GM10266 (cell line): ENCODE measurements around the gene PDE5A.

ENCODE experiments used
- DNase-seq: peaks from one replicate; pipeline ENCODE4 v3.0.0; 2012; ENCODE audit errors: extremely low spot score
- TF ChIP-seq, protein P1 (sequence below): IDR thresholded peaks from 2 replicates; pipeline ENCODE4 v1.5.1; 2012; ENCODE audit warnings: mild to moderate bottlenecking, low read depth; ENCODE audit not compliant: control insufficient read depth, insufficient read depth; ENCODE audit errors: missing control alignments

PDE5A gene

DNA sequence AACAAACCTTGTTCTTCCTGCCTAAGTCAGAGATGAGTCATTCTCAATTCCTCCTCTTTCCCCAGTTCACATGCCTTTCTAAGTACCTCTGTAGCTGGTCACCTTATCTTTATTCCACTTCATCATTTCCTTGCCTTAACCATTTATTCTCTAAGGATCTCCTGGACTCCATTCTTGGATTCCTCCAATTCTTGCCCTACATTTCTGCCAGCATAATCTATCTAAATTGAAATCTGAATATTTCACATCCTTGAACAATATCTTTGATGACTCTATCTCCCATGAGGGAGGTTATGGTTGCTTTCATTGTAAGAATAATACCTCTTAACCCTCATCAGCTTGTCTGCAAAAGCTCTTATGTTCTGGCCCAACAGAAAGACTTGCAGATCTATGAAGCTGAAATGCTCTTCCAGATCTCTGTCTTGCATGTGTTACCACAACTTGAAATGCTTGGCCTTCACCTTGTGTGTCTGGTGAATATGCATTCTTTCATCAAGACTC is 28.6 kb upstream of the PDE5A start:
- TF ChIP-seq, protein P1, sequence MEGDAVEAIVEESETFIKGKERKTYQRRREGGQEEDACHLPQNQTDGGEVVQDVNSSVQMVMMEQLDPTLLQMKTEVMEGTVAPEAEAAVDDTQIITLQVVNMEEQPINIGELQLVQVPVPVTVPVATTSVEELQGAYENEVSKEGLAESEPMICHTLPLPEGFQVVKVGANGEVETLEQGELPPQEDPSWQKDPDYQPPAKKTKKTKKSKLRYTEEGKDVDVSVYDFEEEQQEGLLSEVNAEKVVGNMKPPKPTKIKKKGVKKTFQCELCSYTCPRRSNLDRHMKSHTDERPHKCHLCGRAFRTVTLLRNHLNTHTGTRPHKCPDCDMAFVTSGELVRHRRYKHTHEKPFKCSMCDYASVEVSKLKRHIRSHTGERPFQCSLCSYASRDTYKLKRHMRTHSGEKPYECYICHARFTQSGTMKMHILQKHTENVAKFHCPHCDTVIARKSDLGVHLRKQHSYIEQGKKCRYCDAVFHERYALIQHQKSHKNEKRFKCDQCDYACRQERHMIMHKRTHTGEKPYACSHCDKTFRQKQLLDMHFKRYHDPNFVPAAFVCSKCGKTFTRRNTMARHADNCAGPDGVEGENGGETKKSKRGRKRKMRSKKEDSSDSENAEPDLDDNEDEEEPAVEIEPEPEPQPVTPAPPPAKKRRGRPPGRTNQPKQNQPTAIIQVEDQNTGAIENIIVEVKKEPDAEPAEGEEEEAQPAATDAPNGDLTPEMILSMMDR, result no peak
- no peak for DNase-seq

DNA sequence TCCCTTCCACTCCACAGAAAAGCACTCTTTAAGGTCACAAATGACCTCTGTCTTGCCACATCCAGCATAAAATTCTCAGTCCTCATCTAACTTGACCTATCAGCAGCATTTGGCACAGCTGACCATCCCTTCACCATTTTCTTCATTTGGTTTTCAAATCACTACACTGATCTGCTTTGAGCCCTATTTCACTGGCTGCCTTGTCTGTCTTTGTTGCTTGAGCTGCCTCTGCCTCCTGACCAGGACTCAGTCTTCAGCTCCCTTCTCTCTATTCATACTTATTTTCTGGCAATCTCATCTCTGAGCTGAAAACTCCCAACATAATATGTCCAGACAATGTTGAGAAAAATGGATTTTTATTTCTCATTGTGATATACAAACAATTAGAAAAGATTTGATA is 27.7 kb upstream of the PDE5A start:
- no peak for DNase-seq
- TF ChIP-seq, protein P1, result no peak

DNA sequence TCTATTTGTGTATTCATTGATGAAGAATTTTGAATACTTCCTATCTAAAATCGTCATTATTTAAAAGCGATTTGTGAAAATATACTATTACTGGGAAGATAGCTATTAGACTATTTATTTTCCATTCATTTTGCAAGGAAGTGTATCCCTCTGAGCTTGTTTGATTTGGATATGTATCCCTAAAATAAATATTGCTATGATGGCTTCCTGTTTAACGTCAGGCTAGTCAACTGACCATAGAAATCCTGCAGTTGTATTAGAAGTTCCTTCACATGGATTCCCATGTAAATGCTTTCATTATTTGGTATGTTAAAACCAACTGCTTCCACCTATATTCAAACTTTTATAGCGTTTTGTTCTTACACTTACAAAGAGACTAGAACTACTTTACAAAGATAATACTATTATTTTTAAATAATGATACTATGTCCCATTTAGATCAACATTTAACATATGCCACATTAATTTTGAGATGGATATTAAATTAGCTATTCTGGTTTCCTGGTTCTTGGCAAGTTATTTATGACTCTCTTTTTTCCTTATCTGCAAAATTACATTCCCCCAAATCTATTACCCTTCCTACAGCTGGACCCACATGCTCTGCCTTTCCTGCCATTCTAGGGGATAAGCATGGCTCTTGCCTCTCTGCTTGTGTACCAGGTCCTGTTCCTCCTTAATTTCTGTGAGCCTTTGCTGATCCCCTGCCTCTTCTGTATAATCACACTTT is 26.7 kb upstream of the PDE5A start:
- TF ChIP-seq, protein P1, result no peak
- no peak for DNase-seq

DNA sequence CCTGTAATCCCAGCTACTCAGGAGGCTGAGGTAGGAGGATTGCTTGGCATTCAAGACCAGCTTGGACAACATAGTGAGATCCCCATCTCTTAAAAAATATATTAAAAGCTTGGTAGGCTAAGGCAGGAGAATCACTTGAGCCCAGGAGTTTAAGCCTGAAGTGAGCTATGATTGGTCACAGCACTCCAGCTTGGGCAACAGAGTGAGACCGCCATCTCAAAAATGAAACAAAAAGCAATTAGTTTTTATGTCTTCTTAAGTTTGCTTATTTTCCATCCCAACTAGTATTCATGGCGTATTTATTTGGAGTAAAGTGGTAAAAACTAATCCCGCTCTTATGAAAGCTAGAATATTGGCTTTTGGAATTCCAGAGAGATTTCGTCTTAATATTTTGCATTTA is 25.4 kb upstream of the PDE5A start:
- TF ChIP-seq, protein P1, result no peak
- no peak for DNase-seq

DNA sequence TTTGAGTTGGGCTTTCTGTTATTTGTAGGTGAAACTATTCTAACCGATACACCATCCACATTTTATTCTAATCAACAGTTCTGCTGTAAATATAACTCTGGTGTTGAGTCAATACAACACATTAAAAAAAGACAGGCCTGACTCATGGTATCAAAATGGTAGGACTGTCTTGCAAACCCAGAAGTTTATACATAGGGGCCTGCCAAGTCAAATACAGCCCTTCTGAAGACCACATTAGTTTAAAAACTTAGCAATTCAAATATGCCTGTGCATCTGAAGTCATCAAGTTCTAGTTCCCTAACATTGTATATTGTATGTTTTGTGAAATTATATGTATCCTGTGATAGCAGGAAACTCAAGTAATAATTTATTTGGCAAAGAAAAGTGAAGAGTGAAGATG is 24.4 kb upstream of the PDE5A start:
- TF ChIP-seq, protein P1, result no peak
- DNase-seq, result no peak

DNA sequence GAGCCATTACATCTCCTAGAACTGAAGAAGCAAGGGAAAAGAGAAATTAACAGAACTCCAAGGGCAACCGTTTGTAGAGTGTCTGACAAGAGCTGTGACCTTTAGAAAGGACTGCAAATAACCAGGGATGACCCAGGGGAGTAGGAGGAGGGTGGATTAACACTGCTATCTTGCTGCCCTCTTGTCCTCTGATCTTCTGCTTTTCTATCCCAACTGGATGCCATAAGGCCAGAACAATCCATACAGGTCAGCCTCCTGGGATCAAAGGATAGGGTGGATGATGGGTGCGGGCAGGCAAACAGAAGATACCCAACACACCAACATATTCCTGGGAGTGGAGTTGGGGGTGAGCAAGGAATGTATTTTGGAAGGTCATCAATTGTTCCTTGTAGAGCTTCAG is 19.8 kb upstream of the PDE5A start:
- DNase-seq, result no peak
- TF ChIP-seq, protein P1, result no peak

DNA sequence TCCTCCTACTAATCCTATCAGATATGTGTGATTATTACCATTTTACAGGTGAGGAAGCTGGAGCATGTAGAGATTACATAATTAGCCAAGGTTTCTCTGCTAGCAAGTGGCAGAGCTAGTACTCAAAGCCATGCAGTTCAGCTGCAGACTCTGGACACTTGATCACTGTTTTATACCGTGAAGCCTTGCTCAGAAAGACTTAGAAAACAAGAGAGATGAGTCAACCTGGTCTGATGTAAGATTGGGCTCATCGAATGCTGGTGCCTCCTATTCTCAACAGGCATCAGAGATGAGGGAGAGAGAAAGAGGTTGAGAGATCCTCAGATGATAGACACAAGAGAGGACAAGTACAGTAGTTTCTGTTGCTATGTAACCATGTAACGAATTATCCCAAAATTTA is 19.0 kb upstream of the PDE5A start:
- DNase-seq, result no peak
- TF ChIP-seq, protein P1, result no peak
